GM21576 (cell line): ENCODE results near the gene DENND1A.
"Not testable (repeated sequence)": the region's sequence is repeated elsewhere in the genome, so short reads cannot be mapped to it uniquely, and the experiment has no call there.

ENCODE experiments used
- ATAC-seq: cut with Tn5 transposase; IDR thresholded peaks from one replicate; pipeline ENCODE4 v1.9.1; 2021; ENCODE audit warnings: mild to moderate bottlenecking, moderate library complexity; ENCODE audit not compliant: unreplicated experiment

Gene DENND1A, protein sequence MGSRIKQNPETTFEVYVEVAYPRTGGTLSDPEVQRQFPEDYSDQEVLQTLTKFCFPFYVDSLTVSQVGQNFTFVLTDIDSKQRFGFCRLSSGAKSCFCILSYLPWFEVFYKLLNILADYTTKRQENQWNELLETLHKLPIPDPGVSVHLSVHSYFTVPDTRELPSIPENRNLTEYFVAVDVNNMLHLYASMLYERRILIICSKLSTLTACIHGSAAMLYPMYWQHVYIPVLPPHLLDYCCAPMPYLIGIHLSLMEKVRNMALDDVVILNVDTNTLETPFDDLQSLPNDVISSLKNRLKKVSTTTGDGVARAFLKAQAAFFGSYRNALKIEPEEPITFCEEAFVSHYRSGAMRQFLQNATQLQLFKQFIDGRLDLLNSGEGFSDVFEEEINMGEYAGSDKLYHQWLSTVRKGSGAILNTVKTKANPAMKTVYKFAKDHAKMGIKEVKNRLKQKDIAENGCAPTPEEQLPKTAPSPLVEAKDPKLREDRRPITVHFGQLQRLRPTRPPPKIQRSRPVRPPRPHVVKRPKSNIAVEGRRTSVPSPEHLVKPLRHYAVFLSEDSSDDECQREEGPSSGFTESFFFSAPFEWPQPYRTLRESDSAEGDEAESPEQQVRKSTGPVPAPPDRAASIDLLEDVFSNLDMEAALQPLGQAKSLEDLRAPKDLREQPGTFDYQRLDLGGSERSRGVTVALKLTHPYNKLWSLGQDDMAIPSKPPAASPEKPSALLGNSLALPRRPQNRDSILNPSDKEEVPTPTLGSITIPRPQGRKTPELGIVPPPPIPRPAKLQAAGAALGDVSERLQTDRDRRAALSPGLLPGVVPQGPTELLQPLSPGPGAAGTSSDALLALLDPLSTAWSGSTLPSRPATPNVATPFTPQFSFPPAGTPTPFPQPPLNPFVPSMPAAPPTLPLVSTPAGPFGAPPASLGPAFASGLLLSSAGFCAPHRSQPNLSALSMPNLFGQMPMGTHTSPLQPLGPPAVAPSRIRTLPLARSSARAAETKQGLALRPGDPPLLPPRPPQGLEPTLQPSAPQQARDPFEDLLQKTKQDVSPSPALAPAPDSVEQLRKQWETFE

DNA sequence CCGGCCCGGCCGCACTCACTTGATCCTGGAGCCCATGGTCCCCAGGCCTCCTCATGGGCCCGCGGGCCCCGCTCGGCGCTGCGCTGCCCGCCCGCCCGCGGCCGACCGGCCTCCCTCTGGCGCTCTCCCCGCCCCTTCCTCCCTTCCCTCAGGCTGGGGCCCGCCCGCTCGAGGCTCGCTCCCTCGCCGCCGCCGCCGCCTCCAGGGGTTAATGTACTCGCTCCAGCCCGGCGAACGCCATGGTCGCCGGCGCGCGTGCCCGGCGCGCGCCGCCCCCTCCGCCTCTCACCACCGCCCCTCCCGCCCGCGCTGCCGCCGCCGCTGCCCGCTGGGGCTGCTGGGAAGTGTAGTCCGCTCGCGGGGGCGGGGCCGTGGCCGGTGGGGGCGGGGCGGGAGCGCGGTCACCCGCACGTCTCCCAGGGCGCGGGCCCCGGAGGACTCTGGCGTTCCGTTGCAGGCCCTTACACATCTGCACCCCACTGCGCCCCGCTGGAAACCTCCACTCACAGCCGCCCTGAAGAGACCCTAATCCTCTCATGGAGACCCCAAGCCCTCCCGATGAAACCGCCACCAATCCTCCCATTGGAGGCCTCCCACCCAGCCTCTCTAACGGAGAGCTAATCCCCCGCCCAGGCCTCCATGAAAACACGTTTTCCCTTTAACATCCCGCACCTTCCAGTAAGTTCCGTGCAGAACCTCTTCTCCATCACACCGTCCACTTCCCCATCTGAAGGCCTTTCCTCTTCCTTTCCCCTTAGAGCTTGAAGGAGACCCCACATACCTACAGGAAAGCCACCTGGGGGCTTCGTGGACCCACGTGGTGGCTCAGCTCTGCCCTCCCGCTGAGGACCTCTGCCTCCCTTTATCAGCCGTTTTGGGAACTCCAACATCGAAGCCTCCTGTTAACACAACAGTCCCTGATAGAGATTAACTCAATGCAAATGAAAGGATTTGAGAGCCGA, at the start of gene DENND1A:
Gene DENND1A (minus strand): TSS at position 257 of the 962 bp plus-strand sequence. CDS start 221 bp downstream, at position 36.
- peak; percentile 55 for ATAC-seq

DNA sequence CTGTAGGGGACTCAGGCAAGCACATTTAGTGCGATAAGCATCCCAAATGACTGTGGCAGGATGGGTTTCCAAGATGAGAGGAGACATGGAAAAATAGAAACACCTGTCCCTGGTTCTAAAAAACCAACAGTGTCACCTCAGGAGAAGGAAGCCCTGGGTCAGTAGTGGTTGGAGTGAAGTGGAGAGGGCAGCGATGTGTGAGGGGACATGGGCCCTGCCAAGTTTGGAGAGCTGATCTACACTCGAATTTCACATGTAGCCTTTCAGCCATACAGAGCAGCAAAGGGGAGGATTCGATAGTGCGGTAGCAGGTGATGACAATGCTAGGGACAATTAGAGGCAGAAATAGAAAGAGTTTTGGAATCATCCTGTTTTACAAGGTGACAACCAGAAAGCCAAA, 49.1 kb upstream of the DENND1A start:
- ATAC-seq, result no peak

DNA sequence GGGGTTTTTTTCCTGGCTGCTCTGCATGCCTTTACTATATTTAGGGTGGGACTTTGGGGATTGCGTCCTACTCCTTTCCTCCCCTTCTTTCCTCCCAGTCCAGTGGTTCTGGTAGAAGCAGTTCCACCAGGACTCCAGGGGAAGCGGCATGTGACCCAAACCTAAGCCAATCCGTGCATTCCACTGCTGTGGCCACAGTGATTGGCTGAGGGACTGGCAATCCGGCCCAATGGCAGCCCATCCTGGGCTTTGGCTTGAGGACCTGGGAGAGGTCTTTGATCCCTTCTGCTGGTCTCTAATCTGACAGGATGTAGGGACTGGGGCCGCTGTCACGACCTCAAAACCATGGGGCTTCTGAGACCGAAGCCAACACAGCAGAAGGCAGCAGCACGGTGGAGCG, 46.7 kb upstream of the DENND1A start:
- ATAC-seq, result not testable (repeated sequence)

DNA sequence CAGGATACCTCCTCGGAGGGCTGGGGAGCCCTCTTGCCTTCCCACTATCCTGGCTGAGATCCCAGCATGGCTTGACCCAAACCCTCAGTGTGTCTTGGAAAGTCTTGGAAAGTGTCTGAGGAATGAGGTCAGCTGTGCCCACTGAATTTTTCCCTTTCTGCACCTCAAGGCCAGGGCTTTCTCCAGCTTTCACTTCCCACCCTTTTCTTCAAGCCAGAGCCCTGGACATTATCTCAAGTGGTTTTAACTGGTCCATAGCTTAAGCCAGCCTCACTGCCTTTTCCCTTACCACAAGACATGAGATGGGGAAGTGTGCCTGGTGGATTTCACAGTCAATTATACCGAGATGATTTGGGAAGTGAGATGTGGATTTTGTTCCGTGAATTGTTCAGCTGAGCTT, 45.9 kb upstream of the DENND1A start:
- no peak for ATAC-seq

DNA sequence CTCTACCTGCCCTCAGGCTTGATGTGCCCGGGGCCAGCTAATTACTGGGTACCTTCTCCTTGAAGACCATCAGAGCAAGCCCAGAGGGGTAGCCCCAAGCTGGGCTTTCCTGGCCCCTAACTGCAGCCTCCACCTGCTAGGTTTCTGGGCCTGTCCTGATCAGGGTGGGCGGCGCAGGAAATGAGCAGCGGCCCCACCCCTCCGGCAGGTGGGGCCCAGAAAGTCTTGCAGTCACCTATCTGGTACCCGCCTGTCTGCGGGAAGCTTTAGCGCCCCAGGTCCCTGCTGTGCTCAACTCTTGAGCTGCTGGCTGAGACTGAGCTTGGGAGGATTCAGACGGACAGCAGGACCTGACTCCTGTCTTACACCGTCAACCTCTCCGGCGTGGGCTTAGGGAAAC, 44.5 kb upstream of the DENND1A start:
- ATAC-seq, result no peak

DNA sequence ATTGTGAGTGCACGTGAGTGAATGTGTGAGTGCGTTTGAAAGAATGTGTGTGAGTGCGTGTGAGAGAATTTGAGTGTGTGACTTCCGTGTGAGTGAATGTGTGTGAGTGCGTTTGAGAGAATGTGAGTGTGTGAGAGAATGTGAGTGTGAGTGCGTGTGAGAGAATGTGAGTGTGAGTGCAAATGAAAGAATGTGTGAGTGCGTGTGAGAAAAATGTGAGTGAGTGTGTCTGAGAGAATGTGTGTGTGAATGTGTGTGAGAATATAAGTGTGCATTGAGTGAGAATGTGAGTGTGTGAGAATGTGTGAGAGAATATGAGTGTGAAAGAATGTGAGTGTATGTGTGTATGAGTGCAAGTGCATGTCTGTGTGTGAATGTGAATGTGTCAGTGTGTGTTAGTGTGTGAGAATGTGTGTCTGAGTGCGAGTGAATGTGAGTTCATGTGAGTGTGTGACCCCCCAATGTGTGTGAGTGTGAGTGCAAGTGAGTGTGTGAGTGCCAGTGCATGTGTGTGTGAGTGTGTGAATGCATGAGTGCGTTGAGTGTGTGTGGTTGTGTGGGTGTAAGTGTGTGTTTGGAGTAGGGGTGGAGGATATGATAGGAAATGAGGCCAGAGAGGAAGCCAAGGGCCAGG, 43.8 kb upstream of the DENND1A start:
- ATAC-seq, result no peak

DNA sequence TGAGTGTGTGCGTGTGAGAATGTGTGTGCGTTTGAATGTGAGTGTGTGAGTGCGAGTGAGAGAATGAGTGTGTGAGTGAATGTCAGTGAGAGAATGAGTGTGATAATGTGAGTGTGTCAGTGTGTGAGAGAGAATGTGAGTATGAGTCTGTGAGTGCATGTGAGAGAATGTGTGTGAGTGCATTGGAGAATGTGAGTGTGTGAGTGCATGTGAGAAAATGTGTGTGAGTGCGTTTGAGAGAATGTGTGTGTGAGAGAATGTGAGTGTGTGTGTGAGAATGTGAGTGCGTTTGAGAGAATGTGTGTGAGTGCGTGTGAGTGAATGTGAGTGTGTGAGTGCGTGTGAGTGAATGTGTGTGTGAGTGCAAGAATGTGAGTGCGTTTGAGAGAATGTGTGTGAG, 42.7 kb upstream of the DENND1A start:
- ATAC-seq, result no peak

DNA sequence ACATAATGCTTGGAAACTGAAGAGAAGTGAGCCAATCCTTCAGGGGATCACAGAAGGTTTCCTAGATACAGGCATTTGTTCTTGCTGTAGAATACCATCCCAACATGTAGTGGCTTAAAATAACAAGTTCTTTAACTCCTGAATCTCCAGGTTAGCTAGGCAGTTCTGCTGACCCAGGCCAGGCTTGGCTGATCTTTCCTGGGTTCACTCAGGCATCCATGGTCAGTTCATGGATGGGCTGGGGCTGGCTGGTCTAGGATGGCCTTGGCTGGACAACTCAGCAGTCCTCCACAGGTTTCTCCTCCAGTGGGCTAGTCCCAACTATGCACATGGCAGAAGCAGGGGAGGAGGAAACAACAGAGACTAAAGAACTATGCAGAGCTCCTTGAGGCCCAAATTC, 37.4 kb upstream of the DENND1A start:
- ATAC-seq, result no peak

DNA sequence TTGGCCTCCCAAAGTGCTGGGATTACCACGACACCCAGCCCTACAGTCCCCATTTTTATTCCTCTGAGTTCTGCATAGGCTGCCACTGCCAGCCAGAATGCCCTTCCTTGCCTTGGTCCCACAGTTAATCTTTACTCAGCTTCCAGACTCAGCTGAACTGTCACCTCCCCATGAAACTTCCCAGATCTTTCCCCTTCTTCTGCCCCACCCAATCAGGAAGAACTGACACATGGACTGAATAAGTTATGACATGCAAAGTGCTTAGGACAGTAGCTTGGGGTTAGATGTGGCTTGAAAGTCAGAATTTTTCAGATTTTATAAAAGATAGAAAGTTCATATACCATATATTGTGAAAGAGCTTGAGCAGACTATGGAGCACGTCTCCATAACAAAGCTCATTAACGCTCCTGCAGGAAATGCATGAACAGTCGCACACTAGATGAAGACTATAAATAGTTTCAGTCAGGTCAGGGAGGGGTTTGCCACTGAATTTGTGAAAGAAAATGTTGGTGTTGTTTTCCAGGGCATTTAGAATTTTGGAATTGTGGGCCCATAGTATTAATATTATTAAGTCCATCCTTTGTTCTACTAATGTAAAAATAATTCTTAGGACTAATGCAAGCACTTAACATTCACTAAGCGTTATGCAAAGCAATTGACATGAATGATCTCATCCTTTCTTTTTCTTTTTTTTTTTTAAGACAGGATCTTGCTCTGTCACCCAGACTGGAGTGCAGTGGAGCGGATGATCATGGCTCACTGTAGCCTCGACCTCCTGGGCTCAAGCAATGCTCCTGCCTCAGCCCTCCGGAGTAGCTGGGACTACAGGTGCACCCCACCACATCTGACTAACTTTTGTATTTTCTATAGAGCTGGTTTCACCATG, 36.1 kb upstream of the DENND1A start:
- no peak for ATAC-seq

DNA sequence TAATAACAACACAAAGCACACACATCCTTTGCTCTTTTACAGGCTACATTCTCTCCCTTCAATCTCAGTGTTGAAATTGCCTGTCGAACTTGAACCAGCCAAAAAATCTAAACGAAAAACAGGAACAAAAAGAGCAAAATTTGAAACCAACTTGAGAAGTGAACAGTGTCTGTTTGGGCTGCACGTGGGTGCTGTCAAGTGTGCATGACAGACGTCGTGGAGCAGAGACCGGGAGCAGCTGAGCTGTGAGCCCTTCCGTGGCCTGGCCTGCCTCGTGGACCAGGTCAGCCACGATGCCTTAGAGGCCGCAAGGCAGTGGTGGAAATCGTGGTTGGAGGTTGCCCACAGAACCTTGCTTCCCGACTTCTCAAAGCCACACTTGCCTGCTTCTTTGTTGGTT, 34.8 kb upstream of the DENND1A start:
- ATAC-seq, result no peak

DNA sequence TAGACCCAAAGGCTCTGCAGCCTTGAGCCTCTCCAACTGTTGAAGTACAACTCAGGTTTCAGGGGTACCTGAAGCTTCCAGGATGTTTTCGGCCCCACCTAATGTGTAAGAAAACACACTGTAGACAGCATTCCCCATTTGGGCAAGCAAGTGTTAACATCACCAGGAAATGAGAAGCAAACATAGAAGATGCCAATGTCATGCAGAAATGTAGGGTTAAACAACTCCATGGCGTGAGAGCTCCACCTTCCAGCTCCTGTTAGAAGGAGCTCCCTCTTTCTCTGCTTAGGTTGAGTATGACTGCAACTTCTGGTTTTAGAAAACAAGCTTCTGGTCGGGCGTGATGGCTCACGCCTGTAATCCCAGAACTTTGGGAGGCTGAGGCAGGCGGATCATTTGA, 31.0 kb upstream of the DENND1A start:
- no peak for ATAC-seq

DNA sequence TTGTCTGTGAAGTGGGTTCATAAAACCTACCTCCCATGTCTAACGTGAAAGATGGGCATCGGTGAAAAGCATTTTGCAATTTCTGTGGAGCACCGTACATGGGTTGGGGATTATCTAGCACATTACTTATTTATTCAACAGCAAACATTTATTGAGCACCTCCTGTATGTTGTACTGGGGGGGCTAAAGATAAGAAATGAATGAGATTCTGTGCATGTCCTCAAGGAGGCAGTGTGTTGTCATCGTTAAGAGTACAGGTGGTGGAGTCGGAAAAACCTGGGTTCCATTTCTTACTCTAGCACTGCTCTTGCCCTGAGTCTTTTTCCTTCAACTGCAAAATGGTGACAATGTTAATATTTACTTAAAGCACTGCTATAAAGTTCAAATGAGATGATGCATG, 30.4 kb upstream of the DENND1A start:
- no peak for ATAC-seq

DNA sequence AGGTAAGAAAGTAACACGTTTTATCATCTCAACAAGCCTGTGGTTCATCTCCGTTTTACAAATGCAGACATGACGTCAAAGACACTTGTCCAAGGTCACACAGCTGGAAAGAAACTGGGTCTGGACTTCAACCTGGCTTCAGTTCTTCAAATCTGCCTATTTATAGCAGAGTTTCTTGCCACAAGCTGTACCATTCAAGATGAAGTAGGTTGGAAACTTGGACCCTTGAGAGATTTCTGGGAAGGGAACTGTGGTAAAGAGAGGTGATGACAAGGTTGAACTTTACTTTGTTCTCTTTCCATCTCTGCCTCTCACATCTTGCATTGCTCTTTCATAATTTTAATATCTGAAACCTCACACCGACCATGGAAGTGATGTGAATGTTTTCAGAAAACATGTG, 29.9 kb upstream of the DENND1A start:
- ATAC-seq, result no peak

DNA sequence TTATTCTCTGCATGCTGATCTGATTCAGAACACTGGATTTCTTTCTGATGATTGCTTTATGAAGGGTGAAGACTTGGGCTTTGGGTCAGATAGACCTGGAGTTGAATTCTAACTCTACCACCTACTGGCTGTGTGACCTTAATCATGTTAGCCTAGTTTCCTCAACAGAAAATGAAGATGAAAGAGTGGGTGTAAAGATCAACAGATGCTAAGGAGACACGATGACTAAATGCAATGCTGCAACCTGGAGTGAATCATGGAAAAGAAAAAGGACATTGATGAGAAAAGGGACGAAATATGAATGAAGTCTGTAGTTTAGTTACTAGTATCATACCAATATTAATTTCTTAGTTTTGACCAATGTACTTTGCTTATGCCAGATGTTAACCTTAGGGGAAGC, 27.8 kb upstream of the DENND1A start:
- no peak for ATAC-seq

DNA sequence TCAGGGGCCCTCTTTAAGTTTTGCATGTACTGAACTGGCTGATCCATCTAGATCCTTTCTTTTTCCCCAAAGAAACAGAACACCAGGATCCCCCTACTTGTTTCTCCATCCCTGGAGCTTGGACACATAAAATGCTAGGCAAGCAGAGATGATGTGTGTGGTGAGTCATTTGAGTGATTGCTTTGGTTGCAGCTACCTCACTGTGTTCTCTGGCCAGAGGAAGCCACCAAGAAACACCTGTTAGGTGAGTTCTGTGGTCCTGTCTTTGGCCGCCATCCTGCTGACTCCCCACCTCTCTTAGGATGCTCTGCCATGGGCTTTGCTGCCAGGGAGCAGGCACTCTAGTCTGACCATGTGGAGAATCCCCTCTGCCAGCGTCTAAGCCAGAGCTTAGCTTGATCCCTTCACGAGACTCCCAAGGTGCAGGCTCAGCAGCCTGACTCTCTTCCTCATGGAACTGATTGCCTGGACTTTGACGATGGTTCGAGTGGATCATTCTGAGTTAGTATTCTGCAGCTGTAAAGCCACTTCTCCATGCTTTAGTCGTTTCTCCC, 27.3 kb upstream of the DENND1A start:
- no peak for ATAC-seq

DNA sequence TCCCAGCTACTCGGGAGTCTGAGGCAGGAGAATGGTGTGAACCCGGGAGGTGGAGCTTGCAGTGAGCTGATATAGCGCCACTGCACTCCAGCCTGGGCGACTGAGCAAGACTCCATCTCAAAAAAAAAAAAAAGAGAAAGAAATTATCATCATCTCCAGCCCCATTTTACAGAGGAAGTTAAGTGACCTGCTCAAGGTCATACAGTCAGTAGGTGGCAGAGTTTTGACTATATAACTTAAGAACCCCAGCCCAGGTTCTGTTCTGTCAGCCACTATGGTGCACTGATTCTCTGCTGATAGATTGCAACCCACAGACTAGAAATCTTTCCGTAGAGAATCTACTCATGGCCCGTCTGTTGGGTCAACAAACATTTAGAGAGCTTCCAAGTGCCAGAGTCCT, 25.7 kb upstream of the DENND1A start:
- ATAC-seq, result no peak

DNA sequence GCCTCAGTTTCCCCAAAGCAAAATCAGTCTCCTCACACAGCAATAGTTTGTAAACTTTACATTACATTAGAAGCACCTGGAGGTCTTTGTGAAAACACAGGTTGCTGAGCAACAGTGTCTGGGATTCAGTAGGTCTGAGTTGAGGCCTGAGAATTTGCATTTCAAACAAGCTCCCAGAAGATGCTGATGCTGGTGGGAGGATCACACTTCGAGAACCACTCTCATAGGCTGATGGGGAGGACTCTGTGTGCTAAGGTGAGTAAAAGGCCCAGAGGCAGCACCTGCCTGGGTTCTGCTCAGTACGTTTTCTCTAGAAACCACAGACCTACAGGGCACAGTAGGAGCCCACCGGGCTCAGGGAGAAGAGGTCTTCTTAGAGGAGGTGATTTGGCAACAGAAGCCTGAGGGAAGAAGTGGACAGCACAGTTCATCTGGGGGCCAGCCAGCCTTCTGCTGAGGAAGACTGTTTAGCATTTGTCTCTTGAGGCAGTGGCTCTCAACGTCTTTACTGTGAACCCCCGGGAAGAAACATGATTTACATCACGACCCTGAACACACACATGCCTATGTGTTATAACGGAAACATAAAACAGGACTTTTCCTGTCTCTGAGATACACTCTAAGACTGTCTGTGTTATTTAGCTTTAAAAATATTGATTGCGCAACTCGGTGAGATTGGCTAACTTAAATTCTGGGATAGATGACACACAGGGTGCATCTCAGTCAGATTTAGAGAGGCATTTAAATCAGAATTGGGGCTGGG, 24.8 kb upstream of the DENND1A start:
- ATAC-seq, result no peak
